Astrocyte (in vitro differentiated cells and primary cell): Measurements from ENCODE around the gene THRB. TPM values are rescaled to one million over a fixed set of nuclear protein-coding genes. Genes with fewer than 3 reads are reported as not detected.

Experiments used
- DNase-seq: peaks from one replicate; pipeline ENCODE4 v3.0.0-alpha.2; 2010; ENCODE audit warnings: low read depth
- FAIRE-seq: peaks from 2 replicates; lab custom pipeline; 2011; peaks lifted over from hg19 to GRCh38; lab: Jason Lieb, UNC
- H2AFZ ChIP-seq: 2 replicates; pipeline ENCODE4 v1.6.0; 2012; ENCODE audit warnings: low read depth, low read length, inconsistent platforms
- H3K27ac ChIP-seq: 2 replicates; pipeline ENCODE4 v1.5.1; 2011; ENCODE audit warnings: low read depth, low read length, inconsistent platforms
- H3K27me3 ChIP-seq: 2 replicates; pipeline ENCODE4 v1.6.0; 2011; ENCODE audit warnings: low read length, inconsistent platforms; ENCODE audit not compliant: insufficient read depth
- H3K36me3 ChIP-seq: 2 replicates; pipeline ENCODE4 v1.5.1; 2011; ENCODE audit warnings: low read length, inconsistent platforms; ENCODE audit not compliant: insufficient read depth
- H3K4me1 ChIP-seq: 2 replicates; pipeline ENCODE4 v1.5.1; 2011; ENCODE audit warnings: low read length, inconsistent platforms; ENCODE audit not compliant: insufficient read depth
- H3K4me2 ChIP-seq: 2 replicates; pipeline ENCODE4 v1.6.0; 2012; ENCODE audit warnings: low read length, inconsistent platforms
- H3K4me3 ChIP-seq: 2 replicates; pipeline ENCODE4 v1.5.1; 2011; ENCODE audit warnings: low read depth, mild to moderate bottlenecking, low read length, inconsistent platforms; ENCODE audit not compliant: insufficient read depth
- H3K79me2 ChIP-seq: 2 replicates; pipeline ENCODE4 v1.6.0; 2012; ENCODE audit warnings: mild to moderate bottlenecking, low read length, inconsistent platforms; ENCODE audit not compliant: insufficient read depth
- H3K9ac ChIP-seq: 2 replicates; pipeline ENCODE4 v1.6.0; 2012; ENCODE audit warnings: mild to moderate bottlenecking, low read length, inconsistent platforms
- H3K9me3 ChIP-seq: 2 replicates; pipeline ENCODE4 v1.5.1; 2012; ENCODE audit warnings: low read depth, mild to moderate bottlenecking, low read length, inconsistent platforms; ENCODE audit not compliant: insufficient read depth
- H4K20me1 ChIP-seq: 2 replicates; pipeline ENCODE4 v1.6.0; 2012; ENCODE audit warnings: low read length, inconsistent platforms; ENCODE audit not compliant: insufficient read depth
- H3K27ac Mint-ChIP-seq: one replicate; pipeline ENCODE4 v1.8.0; 2021; ENCODE audit warnings: mild to moderate bottlenecking, mixed read lengths; ENCODE audit not compliant: unreplicated experiment
- H3K27me3 Mint-ChIP-seq: one replicate; pipeline ENCODE4 v1.8.0; 2021; ENCODE audit warnings: low read depth, mixed read lengths; ENCODE audit not compliant: unreplicated experiment
- H3K36me3 Mint-ChIP-seq: one replicate; pipeline ENCODE4 v1.8.0; 2021; ENCODE audit warnings: low read depth, mixed read lengths; ENCODE audit not compliant: unreplicated experiment
- H3K4me1 Mint-ChIP-seq: one replicate; pipeline ENCODE4 v1.8.0; 2021; ENCODE audit warnings: low read depth, mixed read lengths; ENCODE audit not compliant: unreplicated experiment
- H3K4me3 Mint-ChIP-seq: one replicate; pipeline ENCODE4 v1.8.0; 2021; ENCODE audit warnings: mild to moderate bottlenecking, moderate library complexity, mixed read lengths; ENCODE audit not compliant: unreplicated experiment
- H3K9me3 Mint-ChIP-seq: one replicate; pipeline ENCODE4 v1.8.0; 2021; ENCODE audit warnings: mild to moderate bottlenecking, mixed read lengths; ENCODE audit not compliant: unreplicated experiment
- CTCF ChIP-seq: IDR thresholded peaks from 2 replicates; pipeline ENCODE4 v1.5.1; 2011; ENCODE audit warnings: low read depth, mild to moderate bottlenecking, inconsistent platforms, low read length, moderate library complexity; ENCODE audit not compliant: insufficient read depth
- EZH2 ChIP-seq: IDR thresholded peaks from 2 replicates; pipeline ENCODE4 v1.6.1; 2012; ENCODE audit warnings: mild to moderate bottlenecking, low read length, inconsistent platforms; ENCODE audit not compliant: insufficient read depth
- total RNA-seq: library from RNA; stranded (reverse); gene quantifications from 2 replicates; pipeline ENCODE4 v1.2.1, GENCODE V29; 2021

THRB gene
- total RNA-seq, 1 donor from 2014 or later: 8.5 TPM

GRCh38 chr3:24410860-24411259 is 83.8 kb downstream of the THRB start:
- Histone ChIP-seq H3K79me2 (no peaks in the 10 kb centered on the region), H3K9me3 (no peaks in the 10 kb centered on the region), H2AFZ (no peak overlapping the region), H3K4me3 (no peak overlapping the region), H3K4me2 (no peak overlapping the region), H3K27ac (no peak overlapping the region), H3K4me1 (no peaks in the 10 kb centered on the region), H4K20me1 (no peaks in the 10 kb centered on the region), H3K9ac (no peak overlapping the region), H3K27me3 (no peaks in the 10 kb centered on the region), H3K36me3 (no peaks in the 10 kb centered on the region)
- TF ChIP-seq CTCF (no peak), EZH2 (no peak)
- Mint-ChIP-seq H3K4me3 (no peak overlapping the region), H3K4me1 (no peaks in the 10 kb centered on the region), H3K27ac (no peak overlapping the region), H3K27me3 (no peaks in the 10 kb centered on the region), H3K9me3 (no peaks in the 10 kb centered on the region), H3K36me3 (no peaks in the 10 kb centered on the region)
- FAIRE-seq: no peak
- no peak for DNase-seq

GRCh38 chr3:24407980-24408680 is 86.5 kb downstream of the THRB start:
- Mint-ChIP-seq H3K9me3 (no peaks in the 10 kb centered on the region), H3K27ac (no peak overlapping the region), H3K4me3 (no peak overlapping the region), H3K36me3 (no peaks in the 10 kb centered on the region), H3K27me3 (no peaks in the 10 kb centered on the region), H3K4me1 (no peaks in the 10 kb centered on the region)
- no peak for FAIRE-seq
- no peaks in the 10 kb centered on the region for H3K9me3 ChIP-seq
- H2AFZ ChIP-seq: no peak overlapping the region
- H3K4me2 ChIP-seq: no peak overlapping the region
- TF ChIP-seq CTCF (no peak), EZH2 (no peak)
- H3K4me1 ChIP-seq: no peaks in the 10 kb centered on the region
- H3K9ac ChIP-seq: no peak overlapping the region
- H3K79me2 ChIP-seq: no peaks in the 10 kb centered on the region
- H3K27me3 ChIP-seq: no peaks in the 10 kb centered on the region
- no peak overlapping the region for H3K27ac ChIP-seq
- no peaks in the 10 kb centered on the region for H4K20me1 ChIP-seq
- no peak for DNase-seq
- H3K4me3 ChIP-seq: no peak overlapping the region
- no peaks in the 10 kb centered on the region for H3K36me3 ChIP-seq

GRCh38 chr3:24406900-24407299 is 87.8 kb downstream of the THRB start:
- Histone ChIP-seq H2AFZ (no peak overlapping the region), H3K4me3 (no peak overlapping the region), H4K20me1 (no peaks in the 10 kb centered on the region), H3K9ac (no peak overlapping the region), H3K4me2 (no peak overlapping the region), H3K36me3 (no peaks in the 10 kb centered on the region), H3K79me2 (no peaks in the 10 kb centered on the region), H3K9me3 (no peaks in the 10 kb centered on the region), H3K27ac (no peak overlapping the region), H3K4me1 (no peaks in the 10 kb centered on the region), H3K27me3 (no peaks in the 10 kb centered on the region)
- H3K4me1 Mint-ChIP-seq: no peaks in the 10 kb centered on the region
- TF ChIP-seq EZH2: no peak
- TF ChIP-seq CTCF: no peak
- no peak overlapping the region for H3K4me3 Mint-ChIP-seq
- no peaks in the 10 kb centered on the region for H3K27me3 Mint-ChIP-seq
- no peaks in the 10 kb centered on the region for H3K36me3 Mint-ChIP-seq
- no peak for DNase-seq
- FAIRE-seq: no peak
- no peaks in the 10 kb centered on the region for H3K9me3 Mint-ChIP-seq
- no peak overlapping the region for H3K27ac Mint-ChIP-seq
